Mesenchymal stem cell (in vitro differentiated cells and primary cell): ENCODE measurements around the gene COL8A1.
A peak's percentile ranks its signal among the peaks of the same experiment; 100 is the strongest.
"Not testable (repeated sequence)": the region's sequence is repeated elsewhere in the genome, so short reads cannot be mapped to it uniquely, and the experiment has no call there.

Experiments used
- DNase-seq: peaks from one replicate; pipeline ENCODE4 v3.0.0-alpha.2; 2013
- H2AFZ ChIP-seq: one replicate; pipeline ENCODE4 v1.6.1; 2013; ENCODE audit warnings: low read depth, mild to moderate bottlenecking, control low read depth, inconsistent platforms, low read length, moderate library complexity
- H2AK5ac ChIP-seq: 2 replicates; pipeline ENCODE4 v1.6.1; 2013; ENCODE audit warnings: low read length, moderate library complexity, mild to moderate bottlenecking, inconsistent platforms; ENCODE audit not compliant: severe bottlenecking
- H2BK120ac ChIP-seq: one replicate; pipeline ENCODE4 v1.6.1; 2013; ENCODE audit warnings: low read depth, mild to moderate bottlenecking, inconsistent platforms, low read length, moderate library complexity
- H2BK12ac ChIP-seq, 2 experiments: one replicate each; pipeline ENCODE4 v1.6.1; 2013; ENCODE audit warnings: inconsistent platforms in 2 of 2, low read length in 2 of 2, mild to moderate bottlenecking in 2 of 2, moderate library complexity in 2 of 2, control low read depth in 1 of 2
- H2BK15ac ChIP-seq: one replicate; pipeline ENCODE4 v1.6.1; 2013; ENCODE audit warnings: mild to moderate bottlenecking, low read depth, inconsistent platforms; ENCODE audit not compliant: poor library complexity, severe bottlenecking
- H2BK5ac ChIP-seq: 2 replicates; pipeline ENCODE4 v1.6.1; 2013; ENCODE audit warnings: low read depth, mild to moderate bottlenecking, low read length, control low read depth, inconsistent platforms; ENCODE audit not compliant: poor library complexity, severe bottlenecking
- H3K14ac ChIP-seq, 2 experiments: one replicate each; pipeline ENCODE4 v1.6.1; 2013; ENCODE audit warnings: inconsistent platforms in 2 of 2, low read length in 2 of 2, control low read depth in 1 of 2, mild to moderate bottlenecking in 1 of 2, moderate library complexity in 1 of 2
- H3K18ac ChIP-seq, 2 experiments: one replicate each; pipeline ENCODE4 v1.6.1; 2013; ENCODE audit warnings: inconsistent platforms in 2 of 2, low read length in 2 of 2, control low read depth in 1 of 2, low read depth in 1 of 2, mild to moderate bottlenecking in 1 of 2
- H3K23ac ChIP-seq, 2 experiments: one replicate each; pipeline ENCODE4 v1.6.1; 2013; ENCODE audit warnings: inconsistent platforms in 2 of 2, low read length in 2 of 2, mild to moderate bottlenecking in 2 of 2, moderate library complexity in 2 of 2, control low read depth in 1 of 2
- H3K27ac ChIP-seq: 2 replicates; pipeline ENCODE4 v1.5.1; 2013; ENCODE audit warnings: mild to moderate bottlenecking, moderate library complexity, low read length, control low read depth, inconsistent platforms; ENCODE audit not compliant: poor library complexity, severe bottlenecking
- H3K27me3 ChIP-seq, 2 experiments: 2 replicates each; pipeline versions ENCODE4 v1.6.1 to v1.7.0; 2013; ENCODE audit warnings: low read length in 2 of 2, mild to moderate bottlenecking in 2 of 2, moderate library complexity in 2 of 2, control low read depth in 1 of 2, inconsistent platforms in 1 of 2; ENCODE audit not compliant: control insufficient read depth in 1 of 2, insufficient read depth in 1 of 2
- H3K36me3 ChIP-seq, 2 experiments: 2 replicates each; pipeline versions ENCODE4 v1.6.1 to v1.7.0; 2013; ENCODE audit warnings: low read length in 2 of 2, control low read depth in 1 of 2, inconsistent platforms in 1 of 2, low read depth in 1 of 2, mild to moderate bottlenecking in 1 of 2; ENCODE audit not compliant: insufficient read depth in 2 of 2, control insufficient read depth in 1 of 2
- H3K4ac ChIP-seq, 2 experiments: one replicate each; pipeline ENCODE4 v1.6.1; 2013; ENCODE audit warnings: inconsistent platforms in 2 of 2, low read length in 2 of 2, mild to moderate bottlenecking in 2 of 2, moderate library complexity in 2 of 2, control low read depth in 1 of 2, low read depth in 1 of 2
- H3K4me1 ChIP-seq: 2 replicates; pipeline ENCODE4 v1.6.1; 2013; ENCODE audit warnings: low read depth, low read length, control low read depth; ENCODE audit not compliant: control insufficient read depth, insufficient read depth
- H3K4me2 ChIP-seq: 2 replicates; pipeline ENCODE4 v1.6.1; 2013; ENCODE audit warnings: low read length, mild to moderate bottlenecking, inconsistent platforms; ENCODE audit not compliant: poor library complexity, severe bottlenecking
- H3K4me3 ChIP-seq, 2 experiments: 2 replicates each; pipeline versions ENCODE4 v1.5.1 to v1.7.0; 2013; ENCODE audit warnings: low read length in 2 of 2, mild to moderate bottlenecking in 2 of 2, control low read depth in 1 of 2, low read depth in 1 of 2; ENCODE audit not compliant: insufficient read depth in 1 of 2
- H3K79me1 ChIP-seq: replicated peaks from 2 replicates; pipeline ENCODE4 v1.6.1; 2013; ENCODE audit warnings: mild to moderate bottlenecking, control low read depth, low read length, inconsistent platforms; ENCODE audit not compliant: poor library complexity, severe bottlenecking
- H3K9ac ChIP-seq: 2 replicates; pipeline ENCODE4 v1.7.0; 2013; ENCODE audit warnings: mild to moderate bottlenecking, low read length, moderate library complexity
- H3K9me3 ChIP-seq: 2 replicates; pipeline ENCODE4 v1.7.0; 2013; ENCODE audit warnings: mild to moderate bottlenecking, low read length; ENCODE audit not compliant: control insufficient read depth
- H4K8ac ChIP-seq: one replicate; pipeline ENCODE4 v1.6.1; 2013; ENCODE audit warnings: inconsistent platforms, mild to moderate bottlenecking, low read length, moderate library complexity
- H4K91ac ChIP-seq: one replicate; pipeline ENCODE4 v1.6.1; 2013; ENCODE audit warnings: mild to moderate bottlenecking, low read length, inconsistent platforms
- WGBS: methylation state at CpG from one replicate; pipeline ENCODE4 v1.1.7; 2013; ENCODE audit warnings: mixed read lengths; 5-methylcytosine and 5-hydroxymethylcytosine counted together

Gene COL8A1

DNA sequence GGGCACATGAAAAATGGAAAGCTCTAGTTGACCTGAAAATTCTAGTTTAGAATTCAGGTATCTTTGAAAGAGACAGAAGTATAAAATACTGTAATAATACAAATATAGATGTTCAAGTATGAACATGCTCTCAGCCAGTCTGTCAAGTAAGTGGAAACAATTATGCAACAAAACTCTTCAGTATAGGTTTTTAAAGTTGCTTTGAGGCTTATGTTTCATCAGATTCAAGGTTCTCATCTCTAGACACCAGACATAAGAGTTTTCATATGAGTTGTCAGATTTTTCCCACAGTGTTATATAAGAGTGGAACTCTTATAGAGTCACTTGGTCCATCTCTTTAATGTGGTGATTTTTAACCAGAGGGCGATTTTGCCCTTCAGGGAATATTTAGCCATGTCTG is 201.2 kb downstream of the COL8A1 start:
- no peaks in the 10 kb centered on the region for H3K36me3 ChIP-seq
- no peak for DNase-seq
- no peaks in the 10 kb centered on the region for H3K27me3 ChIP-seq
- H3K79me1 ChIP-seq: peaks cover 23% of the 10 kb centered on the region
- no peak overlapping the region for H4K8ac ChIP-seq
- no peak overlapping the region for H3K4me3 ChIP-seq
- H3K9ac ChIP-seq: no peak overlapping the region
- H3K4me2 ChIP-seq: no peak overlapping the region
- no peaks in the 10 kb centered on the region for H3K9me3 ChIP-seq
- H3K14ac ChIP-seq: no peak overlapping the region
- no peak overlapping the region for H3K27ac ChIP-seq
- no peak overlapping the region for H2AK5ac ChIP-seq
- no peak overlapping the region for H3K23ac ChIP-seq
- 100% methylated on average over 1 of the region's 1 CpG for WGBS
- no peak overlapping the region for H2BK15ac ChIP-seq
- H3K18ac ChIP-seq: no peak overlapping the region
- H3K4me1 ChIP-seq: peaks cover 5% of the 10 kb centered on the region
- H4K91ac ChIP-seq: no peak overlapping the region
- H3K4ac ChIP-seq: no peak overlapping the region
- no peak overlapping the region for H2BK120ac ChIP-seq
- no peak overlapping the region for H2BK12ac ChIP-seq
- no peak overlapping the region for H2BK5ac ChIP-seq
- H2AFZ ChIP-seq: no peak overlapping the region

DNA sequence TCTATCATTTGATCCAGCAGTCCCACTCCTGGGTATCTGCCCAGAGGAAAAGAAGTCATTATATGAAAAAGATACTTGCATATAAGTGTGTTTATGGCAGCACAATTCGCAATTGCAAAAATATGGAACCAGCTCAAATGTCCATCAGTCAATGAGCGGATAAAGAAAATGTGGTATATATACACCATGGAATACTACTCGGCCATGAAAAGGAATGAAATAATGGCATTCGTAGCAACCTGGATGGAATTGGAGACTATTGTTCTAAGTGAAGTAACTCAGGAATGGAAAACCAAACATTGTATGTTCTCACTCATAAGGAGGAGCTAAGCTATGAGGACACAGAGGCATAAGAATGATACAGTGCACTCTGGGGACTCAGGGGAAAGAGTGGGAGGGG is 203.6 kb downstream of the COL8A1 start:
- H3K4me1 ChIP-seq, H4K91ac ChIP-seq, H3K9ac ChIP-seq, H3K9me3 ChIP-seq, H3K36me3 ChIP-seq, H2BK15ac ChIP-seq, H3K18ac ChIP-seq, H3K4me2 ChIP-seq, DNase-seq, H3K27ac ChIP-seq, H2BK12ac ChIP-seq, H3K23ac ChIP-seq, H3K4ac ChIP-seq, H2BK120ac ChIP-seq, H3K27me3 ChIP-seq, H2AFZ ChIP-seq, H3K14ac ChIP-seq, H2BK5ac ChIP-seq, H3K4me3 ChIP-seq, H4K8ac ChIP-seq, H2AK5ac ChIP-seq: not testable (repeated sequence)
- 99% methylated on average over 4 of the region's 4 CpGs for WGBS
- H3K79me1 ChIP-seq: peaks cover 15% of the 10 kb centered on the region

- peak; percentile 72 for DNase-seq
- no peak overlapping the region for H2BK120ac ChIP-seq
- no peak overlapping the region for H2BK12ac ChIP-seq
- no peak overlapping the region for H4K91ac ChIP-seq
- peak overlapping the region in 1 of 2 experiments; percentile 49 for H3K18ac ChIP-seq
- H3K27me3 ChIP-seq: no peaks in the 10 kb centered on the region
- H3K4me2 ChIP-seq: no peak overlapping the region
- no peak overlapping the region for H2BK5ac ChIP-seq
- no peak overlapping the region for H3K23ac ChIP-seq
- no peak overlapping the region for H3K14ac ChIP-seq
- peaks cover 0 to 1% of the 10 kb centered on the region in 2 experiments for H3K36me3 ChIP-seq
- no peak overlapping the region for H2BK15ac ChIP-seq
- H3K9me3 ChIP-seq: no peaks in the 10 kb centered on the region
- H3K4ac ChIP-seq: no peak overlapping the region
- H2AK5ac ChIP-seq: peak overlapping the region; percentile 38
- peaks cover 11% of the 10 kb centered on the region for H3K79me1 ChIP-seq
- H2AFZ ChIP-seq: no peak overlapping the region
- H3K9ac ChIP-seq: peak overlapping the region; percentile 86
- H4K8ac ChIP-seq: peak overlapping the region; percentile 36
- peaks cover 5% of the 10 kb centered on the region for H3K4me1 ChIP-seq
- peak overlapping the region; percentile 29 for H3K27ac ChIP-seq
- WGBS: no CpG with 5 or more reads among the region's 2 CpGs
- H3K4me3 ChIP-seq: no peak overlapping the region
Measured at GRCh38 chr3:99842826-99843589, 204.6 kb downstream of the COL8A1 start.

DNA sequence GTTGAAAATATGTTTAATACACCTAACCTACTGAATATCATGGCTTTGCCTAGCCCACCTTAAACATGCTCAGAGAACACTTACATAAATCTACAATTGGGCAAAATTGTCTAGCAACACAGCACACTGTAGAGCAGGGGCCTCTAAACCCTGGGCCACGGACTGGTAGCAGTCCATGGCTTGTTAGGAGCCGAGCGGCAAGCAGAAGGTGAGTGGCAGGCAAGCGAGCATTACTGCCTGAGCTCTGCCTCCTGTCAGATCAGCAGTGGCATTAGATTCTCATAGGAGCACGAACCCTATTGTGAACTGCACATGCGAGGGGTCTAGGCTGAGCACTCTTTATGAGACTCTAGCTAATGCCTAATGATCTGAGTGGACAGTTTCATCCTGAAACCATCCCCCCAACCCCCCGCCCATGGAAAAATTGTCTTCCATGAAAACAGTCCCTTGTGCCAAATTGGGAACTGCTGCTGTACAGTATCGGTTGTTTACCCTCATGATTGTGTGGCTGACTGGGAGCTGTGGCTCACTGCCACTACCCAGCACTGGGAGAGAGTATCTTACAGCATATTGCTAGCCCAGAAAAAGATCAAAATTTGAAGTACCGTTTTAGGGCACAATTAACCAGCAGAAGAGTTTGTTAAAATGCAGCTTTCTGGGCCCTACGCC is 205.3 kb downstream of the COL8A1 start:
- no peak overlapping the region for H3K4me3 ChIP-seq

More for the DNA sequence above, 205.3 kb downstream of the COL8A1 start:
- Histone ChIP-seq H2BK120ac (no peak overlapping the region), H3K27me3 (no peaks in the 10 kb centered on the region), H3K9ac (peak overlapping the region; percentile 86), H3K79me1 (peaks cover 12% of the 10 kb centered on the region), H3K4me1 (peaks cover 5% of the 10 kb centered on the region), H2BK5ac (no peak overlapping the region), H4K91ac (peak overlapping the region; percentile 73), H2BK12ac (peak overlapping the region; percentile 9 to 96), H4K8ac (peak overlapping the region; percentile 67), H3K4ac (peak overlapping the region; percentile 32 to 35), H3K18ac (peak overlapping the region; percentile 69 to 81), H3K23ac (no peak overlapping the region), H2AFZ (no peak overlapping the region), H3K9me3 (no peaks in the 10 kb centered on the region), H3K4me2 (no peak overlapping the region), H3K36me3 (peaks cover 6 to 9% of the 10 kb centered on the region in 2 experiments), H3K27ac (peak overlapping the region; percentile 67), H2AK5ac (peak overlapping the region; percentile 68), H2BK15ac (no peak overlapping the region), H3K14ac (no peak overlapping the region)
- DNase-seq: peak; percentile 46
- WGBS: 70% methylated on average over 10 of the region's 10 CpGs
